Keratinocyte (primary cell): ENCODE results near the gene ADGRD1. TPM values are rescaled to one million over a fixed set of nuclear protein-coding genes. Genes with fewer than 3 reads are reported as not detected.

Experiments
- DNase-seq: peaks from one replicate; pipeline ENCODE4 v3.0.0-alpha.2; 2011; ENCODE audit warnings: low read depth, missing footprints, low spot score
- FAIRE-seq: peaks from 2 replicates; lab custom pipeline; 2011; peaks lifted over from hg19 to GRCh38; lab: Jason Lieb, UNC
- H2AFZ ChIP-seq: 2 replicates; pipeline ENCODE4 v1.6.0; 2012; ENCODE audit warnings: low read length, control low read depth, inconsistent platforms; ENCODE audit not compliant: control insufficient read depth
- H3K27ac ChIP-seq: 2 replicates; pipeline ENCODE4 v1.5.1; 2011; ENCODE audit warnings: low read length; ENCODE audit not compliant: control insufficient read depth, insufficient read depth
- H3K27me3 ChIP-seq: 3 replicates; pipeline ENCODE4 v1.6.0; 2011; ENCODE audit warnings: low read length; ENCODE audit not compliant: control insufficient read depth, insufficient read depth; ENCODE audit errors: extremely low read depth
- H3K36me3 ChIP-seq, 2 experiments: 2 replicates in 1 of 2; 3 replicates in 1 of 2; pipeline ENCODE4 v1.5.1; 2011; ENCODE audit warnings: low read length in 2 of 2, mild to moderate bottlenecking in 1 of 2; ENCODE audit not compliant: control insufficient read depth in 2 of 2, insufficient read depth in 2 of 2; ENCODE audit errors: extremely low read depth in 1 of 2
- H3K4me1 ChIP-seq: 3 replicates; pipeline ENCODE4 v1.5.1; 2011; ENCODE audit warnings: low read length; ENCODE audit not compliant: control insufficient read depth, insufficient read depth; ENCODE audit errors: extremely low read depth
- H3K4me2 ChIP-seq: 3 replicates; pipeline ENCODE4 v1.6.0; 2011; ENCODE audit warnings: low read depth, low read length; ENCODE audit not compliant: control insufficient read depth, insufficient read depth; ENCODE audit errors: extremely low read depth
- H3K4me3 ChIP-seq, 3 experiments: fragments of 200-600 bp in 1 of 3; sonication (generic) in 1 of 3; 2 replicates in 2 of 3; 3 replicates in 1 of 3; pipeline ENCODE4 v1.5.1; 2011 to 2016; ENCODE audit warnings: low read length in 3 of 3, mild to moderate bottlenecking in 3 of 3, control low read depth in 2 of 3, inconsistent platforms in 1 of 3, low read depth in 1 of 3, mixed read lengths in 1 of 3, mixed run types in 1 of 3, moderate library complexity in 1 of 3; ENCODE audit not compliant: control insufficient read depth in 2 of 3, insufficient read depth in 2 of 3; ENCODE audit errors: extremely low read depth in 1 of 3
- H3K79me2 ChIP-seq: 2 replicates; pipeline ENCODE4 v1.6.0; 2012; ENCODE audit warnings: low read length; ENCODE audit not compliant: control insufficient read depth, insufficient read depth
- H3K9ac ChIP-seq: 3 replicates; pipeline ENCODE4 v1.6.0; 2011; ENCODE audit warnings: low read length; ENCODE audit not compliant: control insufficient read depth, insufficient read depth; ENCODE audit errors: extremely low read depth
- H3K9me1 ChIP-seq: 3 replicates; pipeline ENCODE4 v1.6.0; 2011; ENCODE audit warnings: low read length; ENCODE audit not compliant: control insufficient read depth, insufficient read depth; ENCODE audit errors: extremely low read depth
- H3K9me3 ChIP-seq: 2 replicates; pipeline ENCODE4 v1.5.1; 2012; ENCODE audit warnings: low read depth, low read length; ENCODE audit not compliant: control insufficient read depth
- H4K20me1 ChIP-seq: 3 replicates; pipeline ENCODE4 v1.6.0; 2011; ENCODE audit warnings: low read length; ENCODE audit not compliant: control insufficient read depth, insufficient read depth; ENCODE audit errors: extremely low read depth
- EZH2 ChIP-seq: IDR thresholded peaks from one replicate; pipeline ENCODE4 v1.6.1; 2012; ENCODE audit warnings: inconsistent platforms, mild to moderate bottlenecking, low read length, moderate library complexity
- dilution Hi-C: fragments of 300-500 bp; cut with MboI; formaldehyde crosslinking; loops from one replicate; pipeline ENCODE4 v1.7.0; 2020; ENCODE audit warnings: low sequenced_read_pairs; ENCODE audit not compliant: extremely low pct_ligation_motif_present
- polyA plus RNA-seq, 5 experiments: library from polyadenylated mRNA; depleted of rRNA in 3 of 5; stranded (reverse) in 3 of 5; stranded (forward) in 1 of 5; unstranded in 1 of 5; fragments of >200 nt; gene quantifications; 1 replicate in 1 of 5; 2 replicates in 3 of 5; 3 replicates in 1 of 5; pipeline versions ENCODE4 v1.2.1 to v1.2.3, GENCODE V29; 2011 to 2012; ENCODE audit warnings: missing spikeins in 2 of 5, low read depth in 1 of 5, low replicate concordance in 1 of 5
- TF ChIP-seq, protein P1 (sequence below), 3 experiments: IDR thresholded peaks in 1 of 3; conservative IDR thresholded peaks in 1 of 3; optimal IDR thresholded peaks in 1 of 3; 2 replicates in 2 of 3; 3 replicates in 1 of 3; pipeline versions ENCODE3 to v1.5.1; 2011; ENCODE audit warnings: low read length in 3 of 3, mild to moderate bottlenecking in 3 of 3, moderate library complexity in 2 of 3, control low read depth in 1 of 3, inconsistent platforms in 1 of 3; ENCODE audit not compliant: insufficient read depth in 2 of 3; ENCODE audit errors: extremely low read depth in 1 of 3

The ADGRD1 gene
- polyA plus RNA-seq, 1 donor (not counting 4 experiments of a cell fraction or from before 2014, with no cell fraction given), result not detected

GRCh38 chr12:130960058-130960457 is 6.4 kb downstream of the ADGRD1 start:
- FAIRE-seq, result no peak
- H4K20me1 ChIP-seq, result no peaks in the 10 kb centered on the region
- no peaks in the 10 kb centered on the region for H3K4me1 ChIP-seq
- H3K79me2 ChIP-seq, result no peaks in the 10 kb centered on the region
- DNase-seq, result no peak
- dilution Hi-C loops, result no loop called here
- no peaks in the 10 kb centered on the region for H3K36me3 ChIP-seq
- no peak overlapping the region for H2AFZ ChIP-seq
- H3K9me3 ChIP-seq, result peaks cover 5% of the 10 kb centered on the region
- H3K9me1 ChIP-seq, result no peaks in the 10 kb centered on the region
- no peak overlapping the region for H3K9ac ChIP-seq
- no peak overlapping the region for H3K4me3 ChIP-seq
- no peak for TF ChIP-seq EZH2
- TF ChIP-seq, protein P1, sequence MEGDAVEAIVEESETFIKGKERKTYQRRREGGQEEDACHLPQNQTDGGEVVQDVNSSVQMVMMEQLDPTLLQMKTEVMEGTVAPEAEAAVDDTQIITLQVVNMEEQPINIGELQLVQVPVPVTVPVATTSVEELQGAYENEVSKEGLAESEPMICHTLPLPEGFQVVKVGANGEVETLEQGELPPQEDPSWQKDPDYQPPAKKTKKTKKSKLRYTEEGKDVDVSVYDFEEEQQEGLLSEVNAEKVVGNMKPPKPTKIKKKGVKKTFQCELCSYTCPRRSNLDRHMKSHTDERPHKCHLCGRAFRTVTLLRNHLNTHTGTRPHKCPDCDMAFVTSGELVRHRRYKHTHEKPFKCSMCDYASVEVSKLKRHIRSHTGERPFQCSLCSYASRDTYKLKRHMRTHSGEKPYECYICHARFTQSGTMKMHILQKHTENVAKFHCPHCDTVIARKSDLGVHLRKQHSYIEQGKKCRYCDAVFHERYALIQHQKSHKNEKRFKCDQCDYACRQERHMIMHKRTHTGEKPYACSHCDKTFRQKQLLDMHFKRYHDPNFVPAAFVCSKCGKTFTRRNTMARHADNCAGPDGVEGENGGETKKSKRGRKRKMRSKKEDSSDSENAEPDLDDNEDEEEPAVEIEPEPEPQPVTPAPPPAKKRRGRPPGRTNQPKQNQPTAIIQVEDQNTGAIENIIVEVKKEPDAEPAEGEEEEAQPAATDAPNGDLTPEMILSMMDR (optimal IDR thresholded peaks at IDR 0.05 in 1 of 3, IDR thresholded peaks at IDR 0.05 in 1 of 3, conservative IDR thresholded peaks at IDR 0.05 in 1 of 3; ENCODE audit: extremely low read depth in 1 of 3, insufficient read depth in 2 of 3, low read length in 3 of 3), result no peak
- H3K4me2 ChIP-seq, result no peak overlapping the region
- no peak overlapping the region for H3K27ac ChIP-seq
- H3K27me3 ChIP-seq, result no peaks in the 10 kb centered on the region

DNA sequence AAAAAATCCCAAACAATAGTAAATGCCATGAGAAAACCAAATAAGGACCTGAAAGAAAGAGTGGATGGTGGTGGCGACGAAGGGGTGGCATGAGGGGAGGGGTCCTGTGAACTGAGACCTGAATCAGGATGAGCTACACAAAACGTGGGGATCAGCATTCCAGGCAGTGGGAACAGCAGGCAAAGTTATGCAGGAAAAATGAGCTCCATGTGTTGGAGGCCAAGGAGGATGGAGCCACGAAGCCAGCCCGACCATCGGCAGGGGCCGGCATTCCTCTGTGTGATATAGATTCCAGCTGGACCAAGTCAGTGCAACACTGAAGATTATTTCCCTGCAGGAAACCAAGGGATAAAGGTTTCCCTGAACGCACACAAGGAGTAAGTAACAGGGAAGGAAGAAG is 7.1 kb downstream of the ADGRD1 start:
- Histone ChIP-seq H3K9me1 (no peaks in the 10 kb centered on the region), H3K4me2 (no peak overlapping the region), H4K20me1 (no peaks in the 10 kb centered on the region), H3K4me3 (no peak overlapping the region), H3K27ac (no peak overlapping the region), H3K27me3 (no peaks in the 10 kb centered on the region), H3K9me3 (peaks cover 5% of the 10 kb centered on the region), H3K9ac (no peak overlapping the region), H3K79me2 (no peaks in the 10 kb centered on the region), H3K4me1 (no peaks in the 10 kb centered on the region), H2AFZ (no peak overlapping the region), H3K36me3 (no peaks in the 10 kb centered on the region)
- FAIRE-seq, result no peak
- TF ChIP-seq, protein P1 (optimal IDR thresholded peaks at IDR 0.05 in 1 of 3, IDR thresholded peaks at IDR 0.05 in 1 of 3, conservative IDR thresholded peaks at IDR 0.05 in 1 of 3; ENCODE audit: extremely low read depth in 1 of 3, insufficient read depth in 2 of 3, low read length in 3 of 3), result no peak
- no peak for TF ChIP-seq EZH2
- no peak for DNase-seq
- dilution Hi-C loops, result no loop called here
